Astrocyte (in vitro differentiated cells and primary cell): ENCODE results near the gene ABCD4. TPM values are rescaled to one million over a fixed set of nuclear protein-coding genes. Genes with fewer than 3 reads are reported as not detected.

Experiments used
- DNase-seq: peaks from one replicate; pipeline ENCODE4 v3.0.0-alpha.2; 2010; ENCODE audit warnings: low read depth
- FAIRE-seq: peaks from 2 replicates; lab custom pipeline; 2011; peaks lifted over from hg19 to GRCh38; lab: Jason Lieb, UNC
- H2AFZ ChIP-seq: 2 replicates; pipeline ENCODE4 v1.6.0; 2012; ENCODE audit warnings: low read depth, low read length, inconsistent platforms
- H3K27ac ChIP-seq: 2 replicates; pipeline ENCODE4 v1.5.1; 2011; ENCODE audit warnings: low read depth, low read length, inconsistent platforms
- H3K27me3 ChIP-seq: 2 replicates; pipeline ENCODE4 v1.6.0; 2011; ENCODE audit warnings: low read length, inconsistent platforms; ENCODE audit not compliant: insufficient read depth
- H3K36me3 ChIP-seq: 2 replicates; pipeline ENCODE4 v1.5.1; 2011; ENCODE audit warnings: low read length, inconsistent platforms; ENCODE audit not compliant: insufficient read depth
- H3K4me1 ChIP-seq: 2 replicates; pipeline ENCODE4 v1.5.1; 2011; ENCODE audit warnings: low read length, inconsistent platforms; ENCODE audit not compliant: insufficient read depth
- H3K4me2 ChIP-seq: 2 replicates; pipeline ENCODE4 v1.6.0; 2012; ENCODE audit warnings: low read length, inconsistent platforms
- H3K4me3 ChIP-seq: 2 replicates; pipeline ENCODE4 v1.5.1; 2011; ENCODE audit warnings: low read depth, mild to moderate bottlenecking, low read length, inconsistent platforms; ENCODE audit not compliant: insufficient read depth
- H3K79me2 ChIP-seq: 2 replicates; pipeline ENCODE4 v1.6.0; 2012; ENCODE audit warnings: mild to moderate bottlenecking, low read length, inconsistent platforms; ENCODE audit not compliant: insufficient read depth
- H3K9ac ChIP-seq: 2 replicates; pipeline ENCODE4 v1.6.0; 2012; ENCODE audit warnings: mild to moderate bottlenecking, low read length, inconsistent platforms
- H3K9me3 ChIP-seq: 2 replicates; pipeline ENCODE4 v1.5.1; 2012; ENCODE audit warnings: low read depth, mild to moderate bottlenecking, low read length, inconsistent platforms; ENCODE audit not compliant: insufficient read depth
- H4K20me1 ChIP-seq: 2 replicates; pipeline ENCODE4 v1.6.0; 2012; ENCODE audit warnings: low read length, inconsistent platforms; ENCODE audit not compliant: insufficient read depth
- H3K27ac Mint-ChIP-seq: one replicate; pipeline ENCODE4 v1.8.0; 2021; ENCODE audit warnings: mild to moderate bottlenecking, mixed read lengths; ENCODE audit not compliant: unreplicated experiment
- H3K27me3 Mint-ChIP-seq: one replicate; pipeline ENCODE4 v1.8.0; 2021; ENCODE audit warnings: low read depth, mixed read lengths; ENCODE audit not compliant: unreplicated experiment
- H3K36me3 Mint-ChIP-seq: one replicate; pipeline ENCODE4 v1.8.0; 2021; ENCODE audit warnings: low read depth, mixed read lengths; ENCODE audit not compliant: unreplicated experiment
- H3K4me1 Mint-ChIP-seq: one replicate; pipeline ENCODE4 v1.8.0; 2021; ENCODE audit warnings: low read depth, mixed read lengths; ENCODE audit not compliant: unreplicated experiment
- H3K4me3 Mint-ChIP-seq: one replicate; pipeline ENCODE4 v1.8.0; 2021; ENCODE audit warnings: mild to moderate bottlenecking, moderate library complexity, mixed read lengths; ENCODE audit not compliant: unreplicated experiment
- H3K9me3 Mint-ChIP-seq: one replicate; pipeline ENCODE4 v1.8.0; 2021; ENCODE audit warnings: mild to moderate bottlenecking, mixed read lengths; ENCODE audit not compliant: unreplicated experiment
- CTCF ChIP-seq: IDR thresholded peaks from 2 replicates; pipeline ENCODE4 v1.5.1; 2011; ENCODE audit warnings: low read depth, mild to moderate bottlenecking, inconsistent platforms, low read length, moderate library complexity; ENCODE audit not compliant: insufficient read depth
- EZH2 ChIP-seq: IDR thresholded peaks from 2 replicates; pipeline ENCODE4 v1.6.1; 2012; ENCODE audit warnings: mild to moderate bottlenecking, low read length, inconsistent platforms; ENCODE audit not compliant: insufficient read depth
- total RNA-seq: library from RNA; stranded (reverse); gene quantifications from 2 replicates; pipeline ENCODE4 v1.2.1, GENCODE V29; 2021

Gene ABCD4
- total RNA-seq, 1 donor from 2014 or later, result 49.2 TPM

- no peaks in the 10 kb centered on the region for H3K27me3 Mint-ChIP-seq
- H3K4me3 Mint-ChIP-seq, result peak overlapping the region; percentile 91
- Histone ChIP-seq H3K9ac (peak overlapping the region; percentile 79), H3K27me3 (no peaks in the 10 kb centered on the region), H2AFZ (peak overlapping the region; percentile 85), H3K27ac (peak overlapping the region; percentile 46), H3K4me2 (peak overlapping the region; percentile 98), H3K36me3 (peaks cover 7% of the 10 kb centered on the region), H3K4me1 (peaks cover 17% of the 10 kb centered on the region), H4K20me1 (peaks cover 22% of the 10 kb centered on the region), H3K9me3 (no peaks in the 10 kb centered on the region), H3K79me2 (peaks cover 31% of the 10 kb centered on the region), H3K4me3 (peak overlapping the region; percentile 79)
- TF ChIP-seq CTCF (peak; percentile 65), EZH2 (no peak)
- FAIRE-seq (no peak), DNase-seq (peak; percentile 52)
- peaks cover 15% of the 10 kb centered on the region for H3K4me1 Mint-ChIP-seq
- H3K36me3 Mint-ChIP-seq, result peaks cover 3% of the 10 kb centered on the region
- H3K9me3 Mint-ChIP-seq, result no peaks in the 10 kb centered on the region
- peak overlapping the region; percentile 48 for H3K27ac Mint-ChIP-seq
Measured at GRCh38 chr14:74302152-74302628, 544 bp downstream of the ABCD4 start.

- Histone ChIP-seq H3K9me3 (no peaks in the 10 kb centered on the region), H3K79me2 (peaks cover 36% of the 10 kb centered on the region), H2AFZ (peak overlapping the region; percentile 85), H3K36me3 (peaks cover 11% of the 10 kb centered on the region), H4K20me1 (peaks cover 27% of the 10 kb centered on the region), H3K4me2 (peak overlapping the region; percentile 98), H3K27ac (no peak overlapping the region), H3K4me1 (peaks cover 17% of the 10 kb centered on the region), H3K4me3 (peak overlapping the region; percentile 79), H3K9ac (peak overlapping the region; percentile 79), H3K27me3 (no peaks in the 10 kb centered on the region)
- H3K36me3 Mint-ChIP-seq, result peaks cover 5% of the 10 kb centered on the region
- FAIRE-seq (no peak), DNase-seq (no peak)
- H3K4me3 Mint-ChIP-seq, result peak overlapping the region; percentile 91
- TF ChIP-seq EZH2 (no peak), CTCF (no peak)
- H3K4me1 Mint-ChIP-seq, result peaks cover 15% of the 10 kb centered on the region
- no peaks in the 10 kb centered on the region for H3K27me3 Mint-ChIP-seq
- peak overlapping the region; percentile 48 for H3K27ac Mint-ChIP-seq
- H3K9me3 Mint-ChIP-seq, result no peaks in the 10 kb centered on the region
Measured at GRCh38 chr14:74301594-74302151, 1.1 kb downstream of the ABCD4 start.

GRCh38 chr14:74299061-74299545, 3.6 kb downstream of the ABCD4 start:
- Histone ChIP-seq H3K9ac (peak overlapping the region; percentile 46), H3K27ac (peak overlapping the region; percentile 44), H3K27me3 (no peaks in the 10 kb centered on the region), H4K20me1 (peaks cover 51% of the 10 kb centered on the region), H3K4me3 (no peak overlapping the region), H3K4me2 (peak overlapping the region; percentile 66), H3K36me3 (peaks cover 11% of the 10 kb centered on the region), H3K79me2 (peaks cover 42% of the 10 kb centered on the region), H2AFZ (peak overlapping the region; percentile 44), H3K9me3 (no peaks in the 10 kb centered on the region), H3K4me1 (peaks cover 17% of the 10 kb centered on the region)
- FAIRE-seq, result no peak
- Mint-ChIP-seq H3K27ac (peak overlapping the region; percentile 66), H3K36me3 (peaks cover 11% of the 10 kb centered on the region), H3K4me1 (peaks cover 15% of the 10 kb centered on the region), H3K27me3 (no peaks in the 10 kb centered on the region), H3K9me3 (no peaks in the 10 kb centered on the region), H3K4me3 (peak overlapping the region; percentile 58)
- DNase-seq, result peak; percentile 54
- TF ChIP-seq CTCF (no peak), EZH2 (no peak)
